ENCODE results near the gene OMP. TPM values are rescaled to one million over a fixed set of nuclear protein-coding genes. Genes with fewer than 3 reads are reported as not detected.

The OMP gene
- total RNA-seq, 2 experiments from 2014 or later: not detected

GRCh38 chr11:77149716-77150392 is 47.2 kb downstream of the OMP start:
- Histone ChIP-seq H3K36me3 (ENCODE audit: insufficient read depth, low read length) (no peaks in the 10 kb centered on the region), H3K4me3 (ENCODE audit: low read depth, low read length, poor library complexity, severe bottlenecking) (no peak overlapping the region), H3K79me2 (ENCODE audit: insufficient read depth, low read depth, low read length) (no peaks in the 10 kb centered on the region), H3K9me2 (ENCODE audit: insufficient read depth, low read length) (no peaks in the 10 kb centered on the region), H2AFZ (ENCODE audit: low read length) (no peak overlapping the region), H3K4me2 (ENCODE audit: low read length) (no peak overlapping the region), H3K27ac (ENCODE audit: low read depth, low read length, poor library complexity, severe bottlenecking) (no peak overlapping the region), H4K20me1 (ENCODE audit: insufficient read depth, low read length) (no peaks in the 10 kb centered on the region), H3K4me1 (ENCODE audit: insufficient read depth, low read length, poor library complexity, severe bottlenecking) (no peaks in the 10 kb centered on the region), H3K9me3 (ENCODE audit: low read length) (no peaks in the 10 kb centered on the region)
- CTCF ChIA-PET (ENCODE audit: unreplicated experiment): no interaction called here
- intact Hi-C loops (cut with micrococcal nuclease; ENCODE audit: unreplicated experiment): no loop called here
- DNase-seq (ENCODE audit: low spot score): no peak
- POLR2A ChIA-PET: no interaction called here
- no TSS peak for BruUV-seq (replicated peaks)
- TF ChIP-seq EZH2phosphoT487 (IDR thresholded peaks at IDR 0.05; ENCODE audit: borderline replicate concordance, low read depth, low read length) (no peak), CTCF (conservative IDR thresholded peaks at IDR 0.05; ENCODE audit: low read length) (no peak)

GRCh38 chr11:77150836-77151235 is 48.2 kb downstream of the OMP start:
- intact Hi-C loops (cut with micrococcal nuclease; ENCODE audit: unreplicated experiment): no loop called here
- no peaks in the 10 kb centered on the region for H3K79me2 ChIP-seq (ENCODE audit: insufficient read depth, low read depth, low read length)
- no TSS peak for BruUV-seq (replicated peaks)
- H3K4me1 ChIP-seq (ENCODE audit: insufficient read depth, low read length, poor library complexity, severe bottlenecking): no peaks in the 10 kb centered on the region
- H3K9me3 ChIP-seq (ENCODE audit: low read length): no peaks in the 10 kb centered on the region
- no peak overlapping the region for H3K4me2 ChIP-seq (ENCODE audit: low read length)
- no peak overlapping the region for H3K4me3 ChIP-seq (ENCODE audit: low read depth, low read length, poor library complexity, severe bottlenecking)
- ChIA-PET CTCF (ENCODE audit: unreplicated experiment) (no interaction called here), POLR2A (no interaction called here)
- H3K9me2 ChIP-seq (ENCODE audit: insufficient read depth, low read length): no peaks in the 10 kb centered on the region
- H3K27ac ChIP-seq (ENCODE audit: low read depth, low read length, poor library complexity, severe bottlenecking): no peak overlapping the region
- no peaks in the 10 kb centered on the region for H4K20me1 ChIP-seq (ENCODE audit: insufficient read depth, low read length)
- no peak for DNase-seq (ENCODE audit: low spot score)
- TF ChIP-seq EZH2phosphoT487 (IDR thresholded peaks at IDR 0.05; ENCODE audit: borderline replicate concordance, low read depth, low read length) (no peak), CTCF (conservative IDR thresholded peaks at IDR 0.05; ENCODE audit: low read length) (no peak)
- no peak overlapping the region for H2AFZ ChIP-seq (ENCODE audit: low read length)
- no peaks in the 10 kb centered on the region for H3K36me3 ChIP-seq (ENCODE audit: insufficient read depth, low read length)

- no peaks in the 10 kb centered on the region for H3K79me2 ChIP-seq (ENCODE audit: insufficient read depth, low read depth, low read length)
- no peak overlapping the region for H3K4me3 ChIP-seq (ENCODE audit: low read depth, low read length, poor library complexity, severe bottlenecking)
- DNase-seq (ENCODE audit: low spot score): no peak
- H3K27ac ChIP-seq (ENCODE audit: low read depth, low read length, poor library complexity, severe bottlenecking): no peak overlapping the region
- no peaks in the 10 kb centered on the region for H3K4me1 ChIP-seq (ENCODE audit: insufficient read depth, low read length, poor library complexity, severe bottlenecking)
- ChIA-PET POLR2A (no interaction called here), CTCF (ENCODE audit: unreplicated experiment) (no interaction called here)
- H3K9me2 ChIP-seq (ENCODE audit: insufficient read depth, low read length): no peaks in the 10 kb centered on the region
- H3K9me3 ChIP-seq (ENCODE audit: low read length): no peaks in the 10 kb centered on the region
- TF ChIP-seq EZH2phosphoT487 (IDR thresholded peaks at IDR 0.05; ENCODE audit: borderline replicate concordance, low read depth, low read length): no peak
- TF ChIP-seq CTCF (conservative IDR thresholded peaks at IDR 0.05; ENCODE audit: low read length): no peak
- H3K4me2 ChIP-seq (ENCODE audit: low read length): no peak overlapping the region
- no TSS peak for BruUV-seq (replicated peaks)
- no peaks in the 10 kb centered on the region for H3K36me3 ChIP-seq (ENCODE audit: insufficient read depth, low read length)
- no peak overlapping the region for H2AFZ ChIP-seq (ENCODE audit: low read length)
- intact Hi-C loops (cut with micrococcal nuclease; ENCODE audit: unreplicated experiment): no loop called here
- no peaks in the 10 kb centered on the region for H4K20me1 ChIP-seq (ENCODE audit: insufficient read depth, low read length)
Observed at GRCh38 chr11:77151804-77152509, 49.3 kb downstream of the OMP start.

Measured in OCI-LY7 (cell line).